A549 (cell line): ENCODE measurements around the gene FSCN2. TPM values are rescaled to one million over a fixed set of nuclear protein-coding genes. Genes with fewer than 3 reads are reported as not detected.
A peak's percentile ranks its signal among the peaks of the same experiment; 100 is the strongest.

Source experiments
- ATAC-seq, 2 experiments: fragments of 200-7000 bp in 1 of 2; fragments of >200 bp in 1 of 2; cut with Nextera tagmentation in 1 of 2; cut with Tn5 transposase in 1 of 2; 3 replicates each; pipeline versions ENCODE4 v1.8.0 to v1.9.1; 2018 to 2020; ENCODE audit warnings: mild to moderate bottlenecking in 1 of 2, moderate library complexity in 1 of 2
- CTCF ChIA-PET: fragments of 300-600 bp; sonication (Branson Sonifier 250); formaldehyde crosslinking; extraction: SDS; loops from one replicate; lab custom pipeline; 2021; ENCODE audit warnings: antibody characterized with exemption, inconsistent platforms; lab: Yijun Ruan, JAX
- POLR2A ChIA-PET: fragments of 350-600 bp; formaldehyde crosslinking; extraction: SDS; loops from one replicate; lab custom pipeline; 2021; ENCODE audit warnings: antibody characterized with exemption, inconsistent platforms; lab: Yijun Ruan, JAX
- DNase-seq, 2 experiments: peaks; one replicate each; pipeline versions ENCODE4 v3.0.0 to v3.0.0-alpha.2; 2011 to 2016; ENCODE audit warnings: low read depth in 1 of 2, low spot score in 1 of 2
- FAIRE-seq: peaks from 2 replicates; lab custom pipeline; 2011; peaks lifted over from hg19 to GRCh38; lab: Jason Lieb, UNC
- H3K27ac ChIP-seq, 2 experiments: fragments of >200 bp; sonication (Bioruptor Twin); formaldehyde crosslinking; 3 replicates each; pipeline ENCODE4 v1.5.1; 2016 to 2017
- H3K4me1 ChIP-seq: fragments of >200 bp; sonication (Bioruptor Twin); formaldehyde crosslinking; 3 replicates; pipeline ENCODE4 v1.6.1; 2016
- H3K4me2 ChIP-seq: fragments of >200 bp; sonication (Bioruptor Twin); formaldehyde crosslinking; 3 replicates; pipeline ENCODE4 v1.6.1; 2016
- H3K4me3 ChIP-seq: fragments of >200 bp; sonication (Bioruptor Twin); formaldehyde crosslinking; 3 replicates; pipeline ENCODE4 v1.5.1; 2016
- H3K9me3 ChIP-seq: fragments of >200 bp; sonication (Bioruptor Twin); formaldehyde crosslinking; 3 replicates; pipeline ENCODE4 v1.6.1; 2016
- CTCF ChIP-seq: fragments of >200 bp; sonication (Bioruptor Twin); formaldehyde crosslinking; IDR thresholded peaks from 3 replicates; pipeline ENCODE4 v1.5.1; 2016
- ELK1 ChIP-seq: fragments of 150-350 bp; IDR thresholded peaks from 2 replicates; pipeline ENCODE4 v1.6.1; 2014; ENCODE audit warnings: low read depth, mild to moderate bottlenecking, low read length
- HDAC2 ChIP-seq: fragments of 200-600 bp; sonication (generic); IDR thresholded peaks from 2 replicates; pipeline ENCODE4 v1.6.1; 2016
- KDM1A ChIP-seq: fragments of 200-600 bp; sonication (generic); IDR thresholded peaks from 2 replicates; pipeline ENCODE4 v1.6.1; 2016; ENCODE audit warnings: low read depth, mild to moderate bottlenecking
- KDM5A ChIP-seq: fragments of 200-600 bp; sonication (generic); IDR thresholded peaks from 2 replicates; pipeline ENCODE4 v1.6.1; 2016; ENCODE audit warnings: antibody characterized with exemption, mild to moderate bottlenecking
- RARB ChIP-seq: fragments of 250-450 bp; sonication (Bioruptor Pico); IDR thresholded peaks from 2 replicates; pipeline ENCODE4 v1.8.0; 2021; ENCODE audit warnings: mild to moderate bottlenecking, moderate library complexity
- ZSCAN20 ChIP-seq: fragments of 250-450 bp; sonication (Bioruptor Pico); IDR thresholded peaks from 2 replicates; pipeline ENCODE4 v1.8.0; 2022; ENCODE audit warnings: mild to moderate bottlenecking, moderate library complexity
- WGBS: methylation state at CpG from one replicate; pipeline ENCODE4 v1.1.6; 2017; ENCODE audit errors: missing lambda C conversion rate; 5-methylcytosine and 5-hydroxymethylcytosine counted together
- polyA plus RNA-seq, 4 experiments: library from polyadenylated mRNA; depleted of rRNA in 3 of 4; stranded (reverse); fragments of >200 nt; fragmentation: RNase III in 1 of 4; extraction: RNeasy Plus Mini Kit Qiagen cat#74134 plus additional on column Dnase treatment in 1 of 4; gene quantifications; 2 replicates in 3 of 4; 3 replicates in 1 of 4; pipeline ENCODE4 v1.2.3, GENCODE V29; 2011 to 2017
- TF ChIP-seq, protein P1 (sequence below): IDR thresholded peaks from 2 replicates; pipeline ENCODE4 v1.6.1; 2012

Gene FSCN2
- polyA plus RNA-seq, 2 of the 4 experiments (the other 2 are of a cell fraction): 0.84 to 1.3 TPM

DNA sequence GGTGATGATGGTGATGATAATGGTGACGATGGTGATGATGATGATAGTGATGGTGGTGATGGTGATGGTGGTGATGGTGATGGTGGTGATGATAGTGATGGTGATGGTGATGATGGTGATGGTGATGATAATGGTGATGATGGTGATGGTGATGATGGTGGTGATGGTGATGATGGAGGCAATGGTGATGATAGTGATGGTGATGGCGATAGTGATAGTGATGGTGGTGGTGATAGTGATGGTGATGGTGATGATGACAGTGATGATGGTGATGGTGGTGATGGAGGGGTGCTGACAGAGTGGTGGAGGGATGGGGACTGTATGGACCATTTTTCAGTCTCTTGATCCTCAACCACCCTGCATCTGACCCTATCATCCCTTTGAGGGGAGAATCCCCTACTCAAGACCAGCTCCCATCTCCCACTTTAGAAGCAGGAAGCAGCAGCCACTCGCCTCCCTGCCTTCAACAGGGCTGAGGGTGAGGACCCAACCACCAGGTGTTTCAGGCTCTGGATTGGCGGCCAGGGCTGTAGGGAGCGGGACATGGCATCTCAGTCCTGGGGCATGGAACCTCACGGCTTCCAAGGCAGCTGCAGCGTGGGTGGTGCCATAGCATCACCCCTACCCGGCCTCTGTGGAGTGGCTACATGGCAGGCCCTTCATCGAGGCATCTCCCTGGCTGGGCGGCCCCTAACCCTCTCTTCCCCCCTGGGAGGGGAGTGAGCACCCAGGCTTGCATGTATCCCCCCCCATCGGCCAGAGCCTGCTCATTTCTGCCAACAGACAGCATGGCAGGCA lies 4.5 kb downstream of the FSCN2 start:
- Histone ChIP-seq H3K4me3 (no peak overlapping the region), H3K4me2 (no peak overlapping the region), H3K4me1 (peaks cover 11% of the 10 kb centered on the region; the same call in 1 of the 3 replicates), H3K9me3 (0 out of 3 replicates have a peak, but pooled peaks cover 3% of the 10 kb centered on the region), H3K27ac (no peak overlapping the region)
- ChIA-PET CTCF (interaction anchor here (0.6 to 2.9 kb wide), 3 partner anchors 14 to 85 kb away, joined by 3 to 16 read pairs (median 3); no protein-coding TSS in a partner anchor), POLR2A (no interaction called here)
- DNase-seq (no peak), FAIRE-seq (no peak), ATAC-seq (peak; percentile 1 to 3; a peak in 1 of 6 replicates)
- TF ChIP-seq HDAC2 (no peak), KDM5A (no peak)
- TF ChIP-seq, protein P1, sequence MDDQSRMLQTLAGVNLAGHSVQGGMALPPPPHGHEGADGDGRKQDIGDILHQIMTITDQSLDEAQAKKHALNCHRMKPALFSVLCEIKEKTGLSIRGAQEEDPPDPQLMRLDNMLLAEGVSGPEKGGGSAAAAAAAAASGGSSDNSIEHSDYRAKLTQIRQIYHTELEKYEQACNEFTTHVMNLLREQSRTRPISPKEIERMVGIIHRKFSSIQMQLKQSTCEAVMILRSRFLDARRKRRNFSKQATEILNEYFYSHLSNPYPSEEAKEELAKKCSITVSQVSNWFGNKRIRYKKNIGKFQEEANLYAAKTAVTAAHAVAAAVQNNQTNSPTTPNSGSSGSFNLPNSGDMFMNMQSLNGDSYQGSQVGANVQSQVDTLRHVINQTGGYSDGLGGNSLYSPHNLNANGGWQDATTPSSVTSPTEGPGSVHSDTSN: peak; percentile 48
- WGBS: 83% methylated on average over 11 of the region's 11 CpGs

DNA sequence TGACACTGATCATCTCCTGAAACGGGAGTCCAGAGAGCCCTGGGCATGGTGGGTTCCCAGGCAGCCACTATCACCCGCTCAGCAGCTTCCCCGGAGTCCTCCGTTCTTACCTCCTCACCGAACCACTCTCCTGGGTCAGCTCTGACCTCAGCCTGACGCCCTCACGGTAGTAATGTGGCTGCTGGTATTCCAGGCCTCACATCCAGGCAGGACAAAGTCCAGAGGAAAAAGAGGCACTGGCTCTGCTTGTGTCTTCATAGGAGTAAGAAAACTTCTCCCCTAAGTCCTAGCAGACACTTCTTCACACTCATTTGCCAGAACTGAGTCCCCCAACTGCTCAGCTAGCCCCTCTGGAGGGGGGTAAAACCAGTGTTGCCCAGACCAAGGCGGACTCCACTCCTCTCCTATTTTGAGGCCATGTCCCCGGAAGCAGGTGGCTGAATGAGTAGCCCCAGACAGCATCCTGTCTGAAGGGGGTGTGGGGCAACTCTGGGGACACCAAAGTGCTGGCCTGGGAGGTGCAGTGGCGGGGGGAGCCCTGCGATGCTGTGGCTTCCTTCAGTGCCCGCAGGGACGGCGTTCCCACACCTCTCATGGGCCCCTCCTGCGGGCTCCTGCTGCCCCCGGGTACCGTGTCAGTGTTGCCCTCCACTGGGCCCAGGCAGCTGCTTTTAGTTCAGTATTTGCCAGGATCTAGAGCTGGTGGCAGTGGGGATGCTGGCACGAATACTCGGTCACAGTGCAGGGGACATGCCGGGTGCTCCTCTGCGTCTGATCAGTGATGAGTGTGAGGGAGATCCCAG lies 5.4 kb downstream of the FSCN2 start:
- H3K4me2 ChIP-seq: no peak overlapping the region
- POLR2A ChIA-PET: interaction anchor here (0.6 to 1.3 kb wide), 2 partner anchors 10 to 19 kb away, joined by 3 to 4 read pairs; no protein-coding TSS in a partner anchor
- no peak for FAIRE-seq
- no peak for TF ChIP-seq ELK1
- TF ChIP-seq CTCF: no peak
- TF ChIP-seq, protein P1: peak; percentile 21
- TF ChIP-seq RARB (CRISPR knock-in tag): no peak
- TF ChIP-seq ZSCAN20: no peak
- no peak for TF ChIP-seq KDM1A
- TF ChIP-seq, all 56 proteins: peak for 1
- DNase-seq (no peak), ATAC-seq (peak; percentile 4 to 7; a peak in 5 of 6 replicates)
- 0 out of 3 replicates have a peak, but pooled peaks cover 3% of the 10 kb centered on the region for H3K9me3 ChIP-seq
- no peak overlapping the region for H3K4me3 ChIP-seq
- H3K4me1 ChIP-seq: peaks cover 11% of the 10 kb centered on the region; the same call in 1 of the 3 replicates
- peak overlapping the region in 1 of 2 experiments; percentile 10; a peak in 1 of 6 replicates for H3K27ac ChIP-seq
- CTCF ChIA-PET: interaction anchor here (0.6 to 2.9 kb wide), 6 partner anchors 8 to 281 kb away, joined by 3 to 16 read pairs (median 3); no protein-coding TSS in a partner anchor
- 73% methylated on average over 19 of the region's 21 CpGs for WGBS

DNA sequence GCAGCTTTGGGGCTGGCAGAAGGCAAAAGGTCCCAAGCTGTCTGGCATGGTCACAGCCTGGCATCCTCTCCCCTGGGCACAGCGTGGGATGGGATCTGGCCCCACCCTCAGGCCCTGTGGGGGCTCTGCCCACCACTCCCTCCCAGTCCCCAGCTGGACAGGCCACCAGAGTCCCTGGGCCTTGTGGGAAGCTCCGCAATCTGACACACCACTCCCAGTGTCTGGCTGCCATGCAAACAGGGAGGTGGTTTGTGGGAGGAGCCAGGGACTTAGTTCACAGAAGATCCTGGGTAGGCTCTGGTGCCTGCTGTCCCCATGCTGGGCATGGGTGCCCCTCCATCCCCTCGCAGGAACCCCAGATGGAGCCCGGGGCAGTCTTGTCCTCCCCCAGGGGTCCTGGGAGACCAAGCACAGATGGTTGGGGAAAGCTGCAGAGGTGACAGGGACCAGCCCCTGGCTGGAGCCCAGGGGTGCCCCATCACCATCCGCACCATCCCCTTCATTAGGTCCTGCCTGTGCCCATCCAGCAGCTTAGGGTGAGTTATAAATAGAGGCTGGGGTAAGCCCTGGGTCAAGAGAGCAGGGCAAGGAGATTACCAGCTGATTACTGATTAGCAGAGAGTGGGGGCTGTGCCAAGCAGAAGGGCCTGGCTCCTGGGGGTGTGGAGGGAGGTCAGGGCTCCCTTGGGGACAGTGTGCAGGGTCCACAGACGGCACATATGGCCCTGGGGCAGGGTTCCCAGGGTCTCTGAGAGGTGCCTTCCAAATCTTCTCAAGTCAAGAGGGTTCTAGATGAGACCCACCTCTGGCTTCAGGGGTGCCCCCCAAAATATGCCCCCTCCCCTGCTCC lies 6.2 kb downstream of the FSCN2 start:
- no peak overlapping the region for H3K4me2 ChIP-seq
- ChIA-PET POLR2A (interaction anchor here (0.6 to 1.3 kb wide), 3 partner anchors 10 to 67 kb away, joined by 3 to 4 read pairs (median 3); no protein-coding TSS in a partner anchor), CTCF (interaction anchor here (0.9 to 2.9 kb wide), 5 partner anchors 9 to 391 kb away, joined by 3 to 16 read pairs (median 3); no protein-coding TSS in a partner anchor)
- peaks cover 11% of the 10 kb centered on the region; the same call in 1 of the 3 replicates for H3K4me1 ChIP-seq
- DNase-seq (no peak), FAIRE-seq (no peak), ATAC-seq (peak; percentile 23 to 41; a peak in 4 of 6 replicates)
- TF ChIP-seq, protein P1: peak; percentile 25; the same call in 1 of the 2 replicates
- no peak for TF ChIP-seq ELK1
- 56% methylated on average over 5 of the region's 6 CpGs for WGBS
- no peak overlapping the region for H3K4me3 ChIP-seq
- peak overlapping the region in 1 of 2 experiments; percentile 10; a peak in 1 of 6 replicates for H3K27ac ChIP-seq
- 0 out of 3 replicates have a peak, but pooled peaks cover 3% of the 10 kb centered on the region for H3K9me3 ChIP-seq
